Sigmoid colon (tissue), 4 donors: ENCODE results near the gene EMP1.

Source experiments
- EP300 ChIP-seq, 4 donors: sonication (generic); formaldehyde crosslinking; IDR thresholded peaks; one replicate each; pipeline ENCODE4 v1.6.1; 2017; ENCODE audit warnings: antibody characterized with exemption in 4 of 4
- POLR2A ChIP-seq, 2 donors: fragments of 450-650 bp; IDR thresholded peaks; one replicate each; pipeline ENCODE4 v1.6.1; 2016; ENCODE audit warnings: antibody characterized with exemption in 2 of 2, mild to moderate bottlenecking in 2 of 2, moderate library complexity in 2 of 2
- POLR2AphosphoS5 ChIP-seq, 4 donors: sonication (generic); formaldehyde crosslinking; IDR thresholded peaks; one replicate each; pipeline ENCODE4 v1.6.1; 2017; ENCODE audit warnings: antibody characterized with exemption in 4 of 4
- TF ChIP-seq, protein P1 (sequence below), 4 experiments: fragments of 450-650 bp in 3 of 4; fragments of 200-600 bp in 1 of 4; IDR thresholded peaks; one replicate each; pipeline ENCODE4 v1.5.1; 2016 to 2019; ENCODE audit warnings: antibody characterized with exemption in 4 of 4, mild to moderate bottlenecking in 3 of 4, moderate library complexity in 2 of 4

DNA sequence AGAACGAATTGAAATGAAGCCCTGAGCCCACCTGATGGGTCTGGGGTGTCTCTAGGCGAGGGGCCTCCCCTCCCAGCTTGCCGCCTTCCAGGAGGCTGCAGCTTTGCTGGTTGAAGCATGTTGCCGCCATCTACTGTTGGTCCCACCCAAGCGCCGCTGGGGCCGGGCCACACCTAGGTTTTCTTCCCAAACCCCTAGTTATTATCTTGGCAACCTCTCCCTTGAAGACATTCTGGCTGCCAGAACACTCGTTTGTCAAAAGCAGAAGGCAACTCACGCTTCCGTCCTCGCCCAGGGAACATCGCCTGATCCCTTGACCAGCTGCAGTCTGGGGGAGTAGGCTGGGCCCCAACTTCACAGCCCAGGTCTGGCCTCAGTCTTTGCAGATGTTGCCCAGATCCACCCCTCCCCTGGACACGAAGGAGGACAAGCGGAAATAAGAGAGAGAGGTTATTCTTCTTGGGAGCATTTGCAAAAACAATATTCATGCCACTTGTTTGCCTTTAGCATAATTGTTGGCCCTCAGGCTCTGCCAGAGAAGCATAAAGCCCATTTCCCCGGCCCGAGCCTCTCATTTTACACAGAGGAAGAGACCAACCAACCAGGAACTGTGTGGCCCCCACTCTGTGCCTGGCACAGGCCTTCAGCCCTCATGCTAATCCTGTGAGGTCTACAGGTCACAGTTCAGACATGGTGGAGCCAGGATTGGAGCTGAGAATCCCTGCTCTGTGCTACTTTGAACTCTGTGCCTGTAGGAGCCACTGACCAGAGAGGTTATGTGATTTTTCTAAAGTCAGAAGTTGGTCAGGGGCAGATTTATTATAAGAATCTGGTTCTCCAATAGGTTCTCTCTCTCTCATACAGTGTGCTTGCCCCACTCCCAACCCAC is 6.8 kb downstream of the EMP1 start:
- TF ChIP-seq, protein P1, sequence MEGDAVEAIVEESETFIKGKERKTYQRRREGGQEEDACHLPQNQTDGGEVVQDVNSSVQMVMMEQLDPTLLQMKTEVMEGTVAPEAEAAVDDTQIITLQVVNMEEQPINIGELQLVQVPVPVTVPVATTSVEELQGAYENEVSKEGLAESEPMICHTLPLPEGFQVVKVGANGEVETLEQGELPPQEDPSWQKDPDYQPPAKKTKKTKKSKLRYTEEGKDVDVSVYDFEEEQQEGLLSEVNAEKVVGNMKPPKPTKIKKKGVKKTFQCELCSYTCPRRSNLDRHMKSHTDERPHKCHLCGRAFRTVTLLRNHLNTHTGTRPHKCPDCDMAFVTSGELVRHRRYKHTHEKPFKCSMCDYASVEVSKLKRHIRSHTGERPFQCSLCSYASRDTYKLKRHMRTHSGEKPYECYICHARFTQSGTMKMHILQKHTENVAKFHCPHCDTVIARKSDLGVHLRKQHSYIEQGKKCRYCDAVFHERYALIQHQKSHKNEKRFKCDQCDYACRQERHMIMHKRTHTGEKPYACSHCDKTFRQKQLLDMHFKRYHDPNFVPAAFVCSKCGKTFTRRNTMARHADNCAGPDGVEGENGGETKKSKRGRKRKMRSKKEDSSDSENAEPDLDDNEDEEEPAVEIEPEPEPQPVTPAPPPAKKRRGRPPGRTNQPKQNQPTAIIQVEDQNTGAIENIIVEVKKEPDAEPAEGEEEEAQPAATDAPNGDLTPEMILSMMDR (IDR thresholded peaks at IDR 0.05): no peak
- TF ChIP-seq POLR2AphosphoS5 (IDR thresholded peaks at IDR 0.05) (no peak), EP300 (IDR thresholded peaks at IDR 0.05) (no peak), POLR2A (IDR thresholded peaks at IDR 0.05) (no peak)
